Upper lobe of left lung (tissue), 6 donors: ENCODE data around the gene RAPGEF5. TPM values are rescaled to one million over a fixed set of nuclear protein-coding genes. Genes with fewer than 3 reads are reported as not detected.
"Not testable (repeated sequence)": the region's sequence is repeated elsewhere in the genome, so short reads cannot be mapped to it uniquely, and the experiment has no call there.

Experiments used
- ATAC-seq, 2 donors: fragments of 200-7000 bp; cut with Tn5 transposase; one replicate each; pipeline ENCODE4 v1.9.1; 2022; ENCODE audit warnings: mild to moderate bottlenecking in 2 of 2, moderate library complexity in 2 of 2; ENCODE audit not compliant: low FRiP score in 2 of 2
- DNase-seq, 2 donors: peaks; one replicate each; pipeline ENCODE4 v3.0.0-alpha.2; 2019 to 2020
- H3K27ac ChIP-seq, 4 donors: fragments of 200-600 bp; sonication (generic); one replicate each; pipeline ENCODE4 v1.5.1; 2016 to 2019
- H3K27me3 ChIP-seq, 4 donors: fragments of 200-600 bp; sonication (generic); one replicate each; pipeline ENCODE4 v1.5.1; 2017 to 2019
- H3K36me3 ChIP-seq, 4 donors: fragments of 200-600 bp; sonication (generic); one replicate each; pipeline ENCODE4 v1.5.1; 2016 to 2019
- H3K4me1 ChIP-seq, 4 donors: fragments of 200-600 bp; sonication (generic); one replicate each; pipeline ENCODE4 v1.5.1; 2018 to 2019
- H3K4me3 ChIP-seq, 4 donors: fragments of 200-600 bp; sonication (generic); one replicate each; pipeline ENCODE4 v1.5.1; 2017 to 2019; ENCODE audit warnings: mild to moderate bottlenecking in 2 of 4, moderate library complexity in 1 of 4
- H3K9me3 ChIP-seq, 4 donors: fragments of 200-600 bp; sonication (generic); one replicate each; pipeline ENCODE4 v1.5.1; 2018 to 2019
- CTCF ChIP-seq, 6 experiments: fragments of 450-650 bp in 4 of 6; fragments of 200-600 bp in 2 of 6; sonication (generic) in 2 of 6; IDR thresholded peaks; one replicate each; pipeline ENCODE4 v1.5.1; 2016 to 2019; ENCODE audit warnings: antibody characterized with exemption in 6 of 6
- EP300 ChIP-seq, 4 donors: sonication (generic); formaldehyde crosslinking; IDR thresholded peaks; one replicate each; pipeline ENCODE4 v1.5.1; 2017; ENCODE audit warnings: antibody characterized with exemption in 4 of 4, control low read depth in 2 of 4
- POLR2A ChIP-seq, 4 donors: fragments of 450-650 bp; IDR thresholded peaks; one replicate each; pipeline ENCODE4 v1.5.1; 2016 to 2017; ENCODE audit warnings: antibody characterized with exemption in 4 of 4, mild to moderate bottlenecking in 2 of 4
- POLR2AphosphoS5 ChIP-seq, 2 donors: sonication (generic); formaldehyde crosslinking; IDR thresholded peaks; one replicate each; pipeline ENCODE4 v1.5.1; 2017; ENCODE audit warnings: antibody characterized with exemption in 2 of 2
- WGBS, 2 donors: methylation state at CpG; one replicate each; pipeline ENCODE4 v1.1.5; 2017 to 2018; 5-methylcytosine and 5-hydroxymethylcytosine counted together
- total RNA-seq, 6 donors: library from RNA; depleted of rRNA in 4 of 6; stranded (reverse); fragments of >200 nt in 4 of 6; gene quantifications; one replicate each; pipeline versions ENCODE4 v1.1.0 to v1.2.1, GENCODE V29; 2016 to 2021
- donor health status: DM: no; HTN: no; CAD: no; lungs with moderate emphysema.
- donor health status: DM: no; HTN: yes; CAD: no; lungs with severe emphysema.

The RAPGEF5 gene
- total RNA-seq, 6 donors from 2014 or later, result 68.1 to 206 (median 101) TPM

GRCh38 chr7:22082886-22083703, 273.9 kb downstream of the RAPGEF5 start:
- H3K4me1 ChIP-seq, result peaks cover 0 to 17% (median 6%) of the 10 kb centered on the region in 4 donors
- H3K27ac ChIP-seq, result peak overlapping the region; percentile 67 to 85 (median 78)
- 0 to 1% methylated on average over 23 to 54 of the region's 55 CpGs for WGBS, 2 donors
- DNase-seq, result peak; percentile 86 to 99
- H3K9me3 ChIP-seq, result no peaks in the 10 kb centered on the region
- H3K27me3 ChIP-seq, result no peaks in the 10 kb centered on the region
- peak; percentile 98 to 100 for ATAC-seq
- H3K4me3 ChIP-seq, result peak overlapping the region; percentile 51 to 79 (median 63)
- TF ChIP-seq EP300 (IDR thresholded peaks at IDR 0.05) (no peak), POLR2A (IDR thresholded peaks at IDR 0.05) (peak in 2 of 4 donors; percentile 28 to 50), CTCF (IDR thresholded peaks at IDR 0.05) (peak; percentile 94 to 98 (median 98)), POLR2AphosphoS5 (IDR thresholded peaks at IDR 0.05) (peak in 1 of 2 donors; percentile 3)
- no peaks in the 10 kb centered on the region for H3K36me3 ChIP-seq

DNA sequence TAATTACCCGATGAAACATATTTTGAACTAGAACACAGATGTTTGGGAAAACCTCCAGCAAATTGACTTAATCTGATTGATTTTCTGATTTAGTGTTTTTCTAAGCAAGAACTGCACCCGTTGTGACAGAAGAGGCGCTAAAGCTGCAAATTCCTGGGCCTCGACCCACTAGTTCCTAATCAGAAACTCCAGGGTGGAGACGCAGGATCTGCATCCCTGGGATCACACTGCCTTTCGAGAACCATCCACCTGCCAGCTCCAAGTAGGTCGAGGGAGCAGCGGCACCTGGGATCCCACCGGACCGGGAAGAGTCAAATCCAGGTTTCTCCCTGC, 274.4 kb downstream of the RAPGEF5 start:
- H3K36me3 ChIP-seq, result no peaks in the 10 kb centered on the region
- WGBS, 2 donors, result 9% methylated on average over 9 to 10 of the region's 10 CpGs
- ATAC-seq, result no peak
- H3K27ac ChIP-seq, result peak overlapping the region; percentile 67 to 85 (median 78)
- no peaks in the 10 kb centered on the region for H3K9me3 ChIP-seq
- H3K4me3 ChIP-seq, result peak overlapping the region; percentile 51 to 79 (median 63)
- TF ChIP-seq CTCF (IDR thresholded peaks at IDR 0.05) (no peak), POLR2AphosphoS5 (IDR thresholded peaks at IDR 0.05) (no peak), EP300 (IDR thresholded peaks at IDR 0.05) (no peak), POLR2A (IDR thresholded peaks at IDR 0.05) (no peak)
- H3K4me1 ChIP-seq, result peaks cover 0 to 17% (median 6%) of the 10 kb centered on the region in 4 donors
- H3K27me3 ChIP-seq, result no peaks in the 10 kb centered on the region
- DNase-seq, result peak in 1 of 2 donors; percentile 42

- not testable (repeated sequence) for H3K9me3 ChIP-seq, H3K4me3 ChIP-seq, H3K36me3 ChIP-seq, H3K27ac ChIP-seq, H3K27me3 ChIP-seq, DNase-seq, ATAC-seq
- whole genome bisulfite sequencing, 2 donors, result 77 to 95% methylated on average over 8 of the region's 8 CpGs
- H3K4me1 ChIP-seq, result peaks cover 0 to 17% (median 6%) of the 10 kb centered on the region in 4 donors
Observed at GRCh38 chr7:22080219-22080618, 276.7 kb downstream of the RAPGEF5 start.

DNA sequence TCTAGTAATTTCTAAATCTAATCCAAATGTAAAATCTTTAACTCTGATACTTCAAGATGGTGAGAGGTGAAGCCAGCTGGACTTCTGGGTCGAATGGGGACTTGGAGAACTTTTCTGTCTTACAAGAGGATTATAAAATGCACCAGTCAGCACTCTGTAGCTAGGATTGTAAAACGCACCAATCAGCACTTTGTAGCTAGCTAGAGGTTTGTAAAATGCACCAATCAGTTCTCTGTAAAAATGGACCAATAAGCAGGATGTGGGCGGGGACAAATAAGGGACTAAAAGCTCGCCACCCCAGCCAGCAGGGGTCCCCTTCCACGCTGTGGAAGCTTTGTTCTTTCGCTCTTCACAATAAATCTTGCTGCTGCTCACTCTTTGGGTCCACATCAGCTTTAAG, 278.1 kb downstream of the RAPGEF5 start:
- not testable (repeated sequence) for H3K4me3 ChIP-seq, H3K36me3 ChIP-seq, ATAC-seq, H3K27me3 ChIP-seq, DNase-seq, H3K27ac ChIP-seq, H3K9me3 ChIP-seq
- WGBS, 2 donors, result 85 to 88% methylated on average over 6 of the region's 6 CpGs
- H3K4me1 ChIP-seq, result peaks cover 0 to 13% (median 6%) of the 10 kb centered on the region in 4 donors

GRCh38 chr7:22075561-22075960, 281.4 kb downstream of the RAPGEF5 start:
- DNase-seq (no peak), ATAC-seq (no peak)
- TF ChIP-seq POLR2A (IDR thresholded peaks at IDR 0.05) (no peak), CTCF (IDR thresholded peaks at IDR 0.05) (no peak), EP300 (IDR thresholded peaks at IDR 0.05) (no peak), POLR2AphosphoS5 (IDR thresholded peaks at IDR 0.05) (no peak)
- Histone ChIP-seq H3K4me3 (no peak overlapping the region), H3K27ac (no peak overlapping the region), H3K4me1 (no peaks in the 10 kb centered on the region), H3K36me3 (no peaks in the 10 kb centered on the region), H3K9me3 (no peaks in the 10 kb centered on the region), H3K27me3 (no peaks in the 10 kb centered on the region)
- 74 to 88% methylated on average over 2 of the region's 2 CpGs for WGBS, 2 donors

DNA sequence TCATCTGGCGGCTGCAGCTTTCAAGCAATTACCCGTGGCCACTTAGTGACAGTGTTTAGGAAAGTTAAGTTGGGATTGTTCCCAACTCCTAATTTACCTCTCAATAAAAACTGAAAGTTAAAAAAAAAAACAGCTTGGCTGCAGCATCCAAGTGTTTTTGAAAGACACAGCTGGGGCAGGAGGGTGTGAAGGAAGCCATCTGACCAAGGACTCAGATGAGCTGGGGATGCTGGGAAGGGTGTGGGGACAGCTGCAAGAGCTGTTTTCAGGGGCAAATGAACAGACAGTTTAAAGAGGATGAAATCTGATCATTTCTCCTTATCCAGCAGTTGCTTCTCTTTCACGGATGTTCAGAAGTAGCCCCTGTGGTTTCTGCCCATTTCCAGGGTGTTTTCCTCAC, 282.1 kb downstream of the RAPGEF5 start:
- ATAC-seq, result no peak
- H3K9me3 ChIP-seq, result no peaks in the 10 kb centered on the region
- TF ChIP-seq CTCF (IDR thresholded peaks at IDR 0.05) (no peak), POLR2A (IDR thresholded peaks at IDR 0.05) (no peak), POLR2AphosphoS5 (IDR thresholded peaks at IDR 0.05) (no peak), EP300 (IDR thresholded peaks at IDR 0.05) (no peak)
- no peak for DNase-seq
- H3K4me3 ChIP-seq, result no peak overlapping the region
- WGBS, 2 donors, result 66 to 67% methylated on average over 3 of the region's 3 CpGs
- no peaks in the 10 kb centered on the region for H3K36me3 ChIP-seq
- H3K4me1 ChIP-seq, result no peaks in the 10 kb centered on the region
- H3K27me3 ChIP-seq, result no peaks in the 10 kb centered on the region
- H3K27ac ChIP-seq, result no peak overlapping the region
